KMS-11 (cell line): ENCODE measurements around the gene GADD45A.
"Not testable (repeated sequence)": the region's sequence is repeated elsewhere in the genome, so short reads cannot be mapped to it uniquely, and the experiment has no call there.

ENCODE experiments used
- H2AFZ ChIP-seq: fragments of 200-600 bp; sonication (generic); 2 replicates; pipeline ENCODE4 v1.6.1; 2016; ENCODE audit warnings: antibody characterized with exemption, mixed run types, low read depth
- H3K27ac ChIP-seq: fragments of 200-600 bp; sonication (generic); 2 replicates; pipeline ENCODE4 v1.6.1; 2016; ENCODE audit warnings: mild to moderate bottlenecking, mixed run types
- H3K27me3 ChIP-seq: fragments of 200-600 bp; sonication (generic); 2 replicates; pipeline ENCODE4 v1.6.1; 2017; ENCODE audit warnings: mild to moderate bottlenecking, low read depth, mixed run types, moderate library complexity; ENCODE audit not compliant: insufficient read depth
- H3K36me3 ChIP-seq: fragments of 200-600 bp; sonication (generic); 2 replicates; pipeline ENCODE4 v1.6.1; 2017; ENCODE audit warnings: mild to moderate bottlenecking, mixed run types; ENCODE audit not compliant: insufficient read depth
- H3K4me1 ChIP-seq: fragments of 200-600 bp; sonication (generic); 2 replicates; pipeline ENCODE4 v1.6.1; 2016; ENCODE audit warnings: mild to moderate bottlenecking, low read depth, mixed run types; ENCODE audit not compliant: poor library complexity, severe bottlenecking
- H3K4me2 ChIP-seq: fragments of 200-600 bp; sonication (generic); 2 replicates; pipeline ENCODE4 v1.7.0; 2016; ENCODE audit warnings: mild to moderate bottlenecking, mixed run types
- H3K4me3 ChIP-seq: fragments of 200-600 bp; sonication (generic); IDR thresholded peaks from 2 replicates; pipeline ENCODE4 v1.6.1; 2017; ENCODE audit warnings: low read depth, low read length, mixed read lengths; ENCODE audit not compliant: insufficient read depth
- H3K79me2 ChIP-seq: fragments of 200-600 bp; sonication (generic); 2 replicates; pipeline ENCODE4 v1.6.1; 2016; ENCODE audit warnings: low read depth, mixed run types; ENCODE audit not compliant: insufficient read depth
- H3K9ac ChIP-seq: fragments of 200-600 bp; sonication (generic); 2 replicates; pipeline ENCODE4 v1.6.1; 2016; ENCODE audit warnings: mild to moderate bottlenecking, mixed run types
- H4K20me1 ChIP-seq: fragments of 200-600 bp; sonication (generic); 2 replicates; pipeline ENCODE4 v1.6.1; 2016; ENCODE audit warnings: mild to moderate bottlenecking, mixed run types; ENCODE audit not compliant: insufficient read depth
- CTCF ChIP-seq: fragments of 200-600 bp; sonication (generic); conservative IDR thresholded peaks from 2 replicates; pipeline ENCODE4 v1.6.1; 2017; ENCODE audit warnings: low read depth, mild to moderate bottlenecking, antibody characterized with exemption, low read length, moderate library complexity, mixed read lengths

The GADD45A gene

GRCh38 chr1:67662884-67663283 is 22.1 kb upstream of the GADD45A start:
- Histone ChIP-seq H3K27ac (no peak overlapping the region), H3K9ac (no peak overlapping the region), H3K4me1 (peaks cover 17% of the 10 kb centered on the region), H4K20me1 (no peaks in the 10 kb centered on the region), H3K4me3 (no peak overlapping the region), H3K79me2 (no peaks in the 10 kb centered on the region), H3K27me3 (no peaks in the 10 kb centered on the region), H3K4me2 (no peak overlapping the region), H3K36me3 (no peaks in the 10 kb centered on the region), H2AFZ (no peak overlapping the region)
- no peak for TF ChIP-seq CTCF

GRCh38 chr1:67664048-67664447 is 21.0 kb upstream of the GADD45A start:
- Histone ChIP-seq H3K27me3 (no peaks in the 10 kb centered on the region), H3K79me2 (no peaks in the 10 kb centered on the region), H4K20me1 (no peaks in the 10 kb centered on the region), H3K4me2 (no peak overlapping the region), H3K4me3 (no peak overlapping the region), H3K36me3 (no peaks in the 10 kb centered on the region), H3K27ac (no peak overlapping the region), H2AFZ (no peak overlapping the region), H3K4me1 (peaks cover 6% of the 10 kb centered on the region), H3K9ac (no peak overlapping the region)
- TF ChIP-seq CTCF = no peak

GRCh38 chr1:67665307-67665706 is 19.7 kb upstream of the GADD45A start:
- not testable (repeated sequence) for H3K27ac ChIP-seq, H3K4me3 ChIP-seq, H4K20me1 ChIP-seq, H3K4me2 ChIP-seq, H3K27me3 ChIP-seq, H3K36me3 ChIP-seq, H3K4me1 ChIP-seq, H2AFZ ChIP-seq, H3K9ac ChIP-seq, H3K79me2 ChIP-seq

GRCh38 chr1:67666636-67667035 is 18.4 kb upstream of the GADD45A start:
- H3K27ac ChIP-seq = no peak overlapping the region
- no peaks in the 10 kb centered on the region for H4K20me1 ChIP-seq
- H3K79me2 ChIP-seq = no peaks in the 10 kb centered on the region
- no peak overlapping the region for H2AFZ ChIP-seq
- no peaks in the 10 kb centered on the region for H3K36me3 ChIP-seq
- H3K4me3 ChIP-seq = no peak overlapping the region
- no peaks in the 10 kb centered on the region for H3K27me3 ChIP-seq
- no peak overlapping the region for H3K4me2 ChIP-seq
- H3K4me1 ChIP-seq = no peaks in the 10 kb centered on the region
- no peak for TF ChIP-seq CTCF
- no peak overlapping the region for H3K9ac ChIP-seq

GRCh38 chr1:67668660-67669059 is 16.3 kb upstream of the GADD45A start:
- Histone ChIP-seq H2AFZ (no peak overlapping the region), H3K27me3 (no peaks in the 10 kb centered on the region), H3K4me2 (no peak overlapping the region), H3K9ac (no peak overlapping the region), H4K20me1 (no peaks in the 10 kb centered on the region), H3K4me3 (no peak overlapping the region), H3K36me3 (no peaks in the 10 kb centered on the region), H3K79me2 (no peaks in the 10 kb centered on the region), H3K27ac (no peak overlapping the region), H3K4me1 (peaks cover 1% of the 10 kb centered on the region)
- no peak for TF ChIP-seq CTCF
